NCI-H1105 treated with DMSO at 0.1 percent for 48 hours (cell line): ENCODE results near the gene USP21.
A peak's percentile ranks its signal among the peaks of the same experiment; 100 is the strongest.

Source experiments
- DNase-seq: peaks from one replicate; lab custom pipeline; 2025; lab: John Stamatoyannopoulos, UW

The USP21 gene

DNA sequence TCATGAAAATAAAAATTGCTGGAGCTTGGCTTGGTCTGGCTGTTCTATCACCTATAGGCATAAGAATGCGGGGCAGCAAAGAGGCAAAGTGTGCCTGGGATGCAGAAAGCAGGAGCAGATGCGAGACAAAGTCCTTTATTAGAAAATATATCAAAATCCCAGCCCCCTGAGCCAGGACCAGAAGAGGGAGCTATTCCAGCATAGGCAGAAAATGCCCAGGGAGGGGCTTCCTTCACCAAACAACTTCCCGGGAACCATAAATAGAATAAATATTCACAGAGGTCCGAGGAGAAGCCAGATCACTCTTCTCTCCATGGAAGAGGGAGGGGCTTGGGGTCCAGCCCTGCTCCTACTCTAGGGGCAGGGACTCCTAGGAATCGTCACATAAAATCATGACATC lies 11.9 kb downstream of the USP21 start:
- no peak for DNase-seq

DNA sequence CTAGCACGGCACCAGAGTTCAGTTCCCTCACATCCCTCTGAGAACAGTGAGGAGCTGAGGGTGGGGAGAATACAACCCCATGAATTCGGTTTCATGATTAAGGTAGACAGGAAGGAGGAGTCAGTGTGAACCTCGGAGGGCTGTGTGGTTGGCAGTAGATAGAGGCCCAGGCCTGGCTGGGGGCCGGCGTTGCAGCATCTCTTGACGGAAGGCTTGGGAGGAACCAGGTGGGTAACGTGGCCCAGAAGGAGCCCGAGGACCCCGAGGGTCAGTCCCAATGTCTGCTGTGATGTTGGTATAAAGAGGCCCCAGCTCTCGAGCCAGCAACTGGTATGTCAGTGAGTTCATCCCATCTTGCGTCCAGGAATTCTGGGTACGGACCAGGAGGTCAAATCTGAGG lies 12.4 kb downstream of the USP21 start:
- no peak for DNase-seq

DNA sequence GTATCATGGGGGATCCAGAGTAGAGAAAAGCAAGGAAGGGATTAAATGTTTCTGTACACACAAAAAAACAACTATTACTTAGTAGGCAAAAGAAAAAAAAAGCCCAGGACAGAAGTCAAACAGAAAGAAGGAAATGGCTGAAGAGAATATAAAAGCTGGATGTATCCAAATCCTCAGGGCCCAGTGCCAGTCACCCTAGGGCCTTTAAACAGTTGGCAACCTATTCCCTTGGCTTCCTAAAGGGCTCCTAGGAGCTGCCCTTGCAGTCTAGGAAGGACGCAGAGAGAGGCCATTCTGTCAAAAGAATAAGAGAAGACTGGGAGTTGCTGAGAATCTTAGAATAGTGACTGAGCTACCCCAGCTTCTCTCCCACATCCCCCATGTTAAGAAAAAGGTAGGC lies 13.0 kb downstream of the USP21 start:
- DNase-seq, result no peak

DNA sequence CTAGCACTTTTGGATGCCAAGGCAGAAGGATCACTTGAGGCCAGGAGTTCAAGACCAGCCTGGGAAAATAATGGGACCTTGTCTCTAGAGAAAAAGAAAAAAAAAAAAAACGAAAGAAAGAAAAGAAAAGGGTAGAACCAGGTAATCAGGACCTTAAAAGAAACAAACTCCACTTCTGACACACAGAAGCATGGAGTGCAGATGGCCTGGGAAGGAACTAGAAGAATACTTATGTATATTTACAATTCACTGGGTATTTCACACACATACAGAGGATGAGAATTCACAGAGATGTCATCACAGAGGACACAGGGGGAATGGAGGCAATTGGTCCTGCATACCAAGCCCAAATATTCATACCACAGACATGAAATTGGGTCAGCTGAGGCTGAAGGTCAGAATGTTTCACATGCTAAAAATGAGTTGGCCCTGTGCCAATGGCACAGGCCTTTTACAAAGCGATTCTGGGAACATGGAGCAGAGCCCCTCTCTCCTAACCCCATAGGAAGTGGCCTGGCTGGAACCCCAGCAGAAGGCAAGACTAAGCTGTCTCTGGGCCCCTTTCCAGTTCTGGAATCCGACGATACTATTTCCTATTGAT lies 13.6 kb downstream of the USP21 start:
- no peak for DNase-seq

DNA sequence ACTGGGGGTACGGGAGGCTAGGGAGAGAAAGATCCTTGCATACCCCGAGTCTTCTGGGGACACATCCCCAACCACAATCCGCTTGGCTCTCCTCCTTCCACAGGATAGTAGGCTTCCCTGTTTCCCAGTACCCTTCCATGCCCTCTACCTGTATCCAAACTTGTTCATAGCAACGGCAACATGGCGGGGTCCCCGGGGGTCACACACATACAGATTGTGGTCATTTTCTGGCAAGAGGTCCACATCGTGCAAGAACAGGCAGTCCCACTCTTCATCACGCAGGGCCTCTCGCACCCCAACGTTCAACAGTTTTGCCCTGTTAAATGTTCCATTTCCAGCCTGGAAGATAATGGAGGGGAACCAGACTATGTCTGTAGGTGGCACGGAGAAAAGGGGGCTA lies 14.4 kb downstream of the USP21 start:
- DNase-seq, result no peak

DNA sequence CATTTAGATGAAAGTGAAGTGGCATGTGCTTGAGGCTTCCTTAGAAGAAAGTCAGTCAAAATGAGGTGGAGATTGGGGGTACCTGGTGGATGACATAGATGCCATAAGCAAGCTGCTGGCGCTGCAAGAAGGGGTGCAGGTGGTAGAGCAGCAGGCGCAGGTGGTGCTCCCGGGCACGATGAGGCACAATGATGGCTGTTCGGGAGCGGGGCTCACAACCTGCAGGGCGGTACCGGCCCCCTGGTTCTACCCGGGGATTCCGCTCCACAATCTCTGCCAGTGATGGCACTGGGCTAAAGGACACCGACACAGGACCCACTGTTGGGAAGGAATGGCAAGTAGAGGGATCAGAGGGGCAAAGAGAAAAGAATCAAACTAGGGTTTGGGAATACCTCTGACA lies 15.6 kb downstream of the USP21 start:
- DNase-seq, result no peak

DNA sequence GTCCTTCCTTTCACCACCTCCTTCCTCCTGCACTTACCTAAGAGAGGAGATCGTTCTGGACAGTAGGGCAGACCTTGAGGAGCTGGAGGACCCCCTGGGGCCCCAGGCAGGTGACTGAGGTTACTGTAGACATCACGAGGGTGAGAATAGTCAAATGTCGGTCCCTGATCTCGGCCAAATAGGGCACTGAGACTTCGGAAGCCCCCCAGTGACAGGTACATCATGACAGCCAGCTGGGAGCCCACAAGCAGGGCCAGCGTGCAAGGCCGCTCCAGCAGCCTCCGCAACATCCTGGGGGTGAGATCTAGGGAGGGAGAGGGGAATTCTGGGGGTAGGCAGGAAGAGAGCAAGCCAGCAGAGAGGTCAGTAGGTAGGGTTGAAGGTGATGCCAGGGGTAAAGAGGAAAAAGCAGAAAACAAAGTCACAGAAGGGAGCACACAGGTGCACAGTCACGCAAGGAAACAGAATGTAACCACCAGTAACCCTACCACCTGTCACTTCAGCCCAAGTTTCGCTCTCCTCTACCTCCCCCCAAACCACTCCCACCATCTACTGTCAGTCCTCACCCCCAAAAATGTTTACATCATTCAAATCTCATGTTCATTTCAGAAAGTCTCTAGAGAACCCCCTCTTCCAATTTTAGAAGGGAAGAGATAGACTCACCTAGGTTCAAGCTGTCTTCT lies 16.6 kb downstream of the USP21 start:
- no peak for DNase-seq

DNA sequence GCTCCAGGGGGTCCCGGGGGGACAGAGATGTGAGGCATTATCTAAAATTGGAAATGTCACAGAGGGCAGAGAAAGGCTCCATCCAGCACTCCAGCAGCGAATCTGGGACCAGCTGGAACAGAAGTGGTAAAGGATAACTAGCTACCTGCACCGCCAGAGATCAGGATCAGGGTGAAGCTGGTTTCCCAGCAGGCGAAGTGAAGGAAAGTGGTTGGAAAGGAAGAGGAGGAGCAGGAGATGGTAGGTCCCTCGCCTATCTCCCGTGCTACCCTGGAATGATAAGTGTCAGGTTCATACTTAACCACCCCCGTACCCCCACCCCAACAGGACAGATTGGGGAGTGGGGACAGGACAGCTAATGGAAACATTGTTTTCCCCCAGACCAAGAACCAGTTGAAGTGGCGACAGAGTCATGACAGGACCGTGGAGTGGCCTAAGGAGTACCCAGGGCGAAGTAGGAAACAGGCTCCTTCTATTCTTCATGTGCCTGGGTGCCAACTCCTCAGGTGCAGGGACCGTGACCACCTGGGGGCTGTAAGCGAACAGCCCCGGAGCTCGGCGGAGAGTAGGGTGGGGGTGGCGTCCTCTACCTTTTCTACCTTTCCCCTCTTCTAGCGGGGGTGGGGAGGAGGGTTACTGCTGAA lies 17.3 kb downstream of the USP21 start:
- DNase-seq, result peak; percentile 30

DNA sequence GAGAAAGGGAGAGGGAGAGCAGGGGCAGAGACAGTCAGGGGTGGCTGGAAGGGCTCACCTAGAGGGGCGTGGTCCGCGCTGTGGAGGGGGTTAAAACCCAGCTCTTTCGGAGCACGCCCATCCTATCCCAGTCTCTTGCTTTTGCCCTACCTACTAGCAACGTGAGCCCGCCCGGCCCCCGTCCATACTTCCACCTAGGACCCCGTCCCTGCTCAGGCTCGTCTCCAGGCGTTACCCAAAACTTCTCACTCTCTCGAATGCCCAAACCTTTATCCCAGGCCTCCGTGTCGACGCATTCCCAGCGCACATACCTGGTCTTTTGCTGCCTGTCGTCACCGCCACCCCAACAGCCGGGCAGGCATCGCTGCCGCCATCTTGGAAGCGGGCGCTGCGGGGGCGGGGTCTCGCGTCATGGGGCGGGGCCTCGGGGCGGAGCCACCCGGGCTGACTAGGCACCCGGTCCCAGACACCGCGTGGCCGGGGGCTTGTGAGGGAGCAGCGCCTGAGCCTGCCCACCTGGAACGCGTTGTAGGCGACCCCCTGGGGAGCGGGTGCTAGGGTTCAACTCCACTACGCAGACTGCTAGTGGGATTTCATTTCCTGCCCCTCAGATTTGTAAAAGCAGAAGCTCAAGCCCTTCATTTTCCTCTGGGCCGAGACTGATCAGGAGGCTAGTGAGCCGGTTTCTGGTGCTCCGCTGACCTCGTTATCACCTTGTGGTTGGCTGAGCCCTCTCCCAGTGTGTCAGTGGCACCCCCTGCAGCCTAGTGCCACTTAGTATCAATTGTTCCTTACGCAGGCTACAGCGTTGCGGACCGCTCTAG lies 18.0 kb downstream of the USP21 start, which contains the start of gene B4GALT3:
Gene B4GALT3 (minus strand): TSS at position 396 of the 824 bp plus-strand sequence. CDS start 1,447 bp downstream, outside the sequence.
- DNase-seq, result peak; percentile 81

DNA sequence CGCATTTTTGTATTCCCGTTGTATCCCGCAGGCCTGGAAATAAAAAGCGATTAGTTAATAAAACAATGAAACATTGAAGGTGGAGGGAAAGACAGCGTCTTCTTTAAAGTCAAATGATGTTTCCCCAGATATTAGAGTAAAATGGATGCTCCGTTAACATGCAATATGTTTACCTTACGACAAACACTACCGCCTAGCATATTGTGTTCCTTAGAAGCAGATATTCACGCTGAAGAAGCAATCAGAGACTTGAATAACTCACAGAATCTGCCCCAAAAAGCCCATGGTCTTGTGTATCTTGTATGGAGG lies 18.6 kb downstream of the USP21 start:
- no peak for DNase-seq

DNA sequence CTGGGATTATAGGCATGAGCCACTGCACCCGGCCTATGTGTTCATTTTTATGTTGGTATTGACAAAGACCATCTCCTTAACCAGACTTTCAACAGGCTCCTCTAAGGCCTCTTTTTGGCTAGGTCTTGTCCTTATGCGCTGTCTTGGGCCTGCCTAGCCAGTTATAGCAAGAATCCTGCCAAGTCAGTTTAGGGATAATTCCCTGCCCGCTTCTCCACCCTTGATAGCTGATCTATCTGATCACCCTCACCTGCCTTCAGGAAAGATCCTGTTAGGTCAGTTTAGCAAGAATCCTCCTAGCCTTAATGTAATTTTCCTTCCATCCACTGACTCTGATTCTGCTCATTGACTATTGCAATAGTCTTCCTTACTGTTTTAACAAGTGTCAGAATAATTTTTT lies 20.4 kb downstream of the USP21 start:
- no peak for DNase-seq

DNA sequence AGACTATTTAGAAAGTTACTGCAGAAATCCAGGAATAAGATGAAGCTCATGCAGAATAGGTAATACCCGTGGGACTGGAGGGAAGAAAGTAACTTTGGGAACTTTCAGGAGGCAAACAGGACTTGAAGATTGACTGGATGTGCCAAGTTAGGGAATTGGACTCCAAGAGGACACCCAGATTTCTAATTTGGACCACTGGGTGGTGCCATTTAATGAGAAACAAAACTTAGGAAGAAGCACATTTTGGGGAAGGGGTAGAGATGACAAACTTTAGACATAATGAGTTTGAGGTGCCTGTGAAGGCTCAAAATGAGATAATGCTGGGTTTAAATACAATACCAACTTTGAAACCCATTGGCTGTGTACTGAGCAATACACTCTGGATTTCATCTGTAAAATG lies 21.3 kb downstream of the USP21 start:
- DNase-seq, result peak; percentile 2

DNA sequence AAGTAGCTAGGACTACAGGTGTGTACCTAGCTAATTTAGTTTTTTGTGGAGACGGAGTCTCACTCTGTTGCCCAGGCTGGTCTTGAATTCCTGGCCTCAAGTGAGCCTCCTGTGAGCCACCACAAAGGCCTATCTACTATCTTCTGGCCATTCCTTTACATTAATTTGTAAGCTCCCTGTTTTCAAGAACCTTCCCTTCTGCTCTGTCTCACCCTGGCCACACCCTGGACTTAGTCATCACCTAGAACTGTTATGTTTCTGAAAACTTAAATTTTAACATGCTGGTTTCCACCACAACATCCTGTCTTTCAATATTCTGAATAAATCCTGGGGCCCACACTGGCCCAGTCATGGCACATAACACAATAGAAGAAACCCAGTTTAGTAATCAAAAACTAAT lies 22.9 kb downstream of the USP21 start:
- DNase-seq, result no peak

DNA sequence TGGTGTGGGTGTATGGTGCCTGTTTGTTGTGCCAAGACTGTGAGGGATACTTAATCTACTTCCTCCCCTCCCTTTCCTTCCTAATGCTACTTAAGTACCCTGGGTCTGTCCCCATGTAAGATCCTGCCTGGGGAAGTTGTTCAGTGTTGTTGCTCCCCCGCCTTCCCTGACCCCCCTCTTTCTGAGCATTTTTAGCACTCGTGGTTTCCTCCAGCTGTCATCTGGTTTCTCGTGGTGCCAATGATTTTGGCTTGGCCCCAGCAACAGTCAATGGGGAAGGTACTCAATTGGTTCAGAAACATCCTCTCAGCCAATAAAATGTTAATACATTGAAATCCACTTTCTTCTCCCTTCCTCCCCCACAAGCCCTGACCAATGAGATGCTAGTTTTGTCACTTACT lies 26.0 kb downstream of the USP21 start:
- DNase-seq, result peak; percentile 7

DNA sequence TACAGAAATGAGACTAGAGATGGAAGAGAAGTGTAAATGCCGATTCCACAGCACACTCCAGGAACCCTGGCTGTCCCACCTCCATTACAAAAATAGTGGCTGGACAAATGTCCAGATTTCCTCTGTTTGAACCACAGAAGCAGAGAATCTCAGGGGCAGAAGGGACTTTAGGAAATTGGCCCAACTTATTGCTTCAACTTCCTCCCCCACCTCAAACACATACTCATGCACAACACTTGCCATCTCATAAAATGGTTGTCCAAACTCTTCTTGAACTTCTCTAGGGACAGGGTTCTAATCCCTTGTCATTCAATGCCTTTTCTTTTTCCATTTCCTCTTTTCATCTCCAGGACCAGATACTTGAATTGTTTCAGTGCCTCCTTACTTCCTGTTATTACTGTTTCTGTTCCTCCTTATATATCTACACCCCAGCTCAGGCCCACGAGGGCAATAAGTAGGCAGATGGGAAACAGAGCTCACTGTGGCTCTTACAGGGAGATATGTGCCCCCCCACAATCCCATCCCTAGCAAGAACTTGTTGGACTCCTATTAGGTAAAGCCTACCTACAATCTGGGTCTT lies 26.5 kb downstream of the USP21 start:
- DNase-seq, result no peak

DNA sequence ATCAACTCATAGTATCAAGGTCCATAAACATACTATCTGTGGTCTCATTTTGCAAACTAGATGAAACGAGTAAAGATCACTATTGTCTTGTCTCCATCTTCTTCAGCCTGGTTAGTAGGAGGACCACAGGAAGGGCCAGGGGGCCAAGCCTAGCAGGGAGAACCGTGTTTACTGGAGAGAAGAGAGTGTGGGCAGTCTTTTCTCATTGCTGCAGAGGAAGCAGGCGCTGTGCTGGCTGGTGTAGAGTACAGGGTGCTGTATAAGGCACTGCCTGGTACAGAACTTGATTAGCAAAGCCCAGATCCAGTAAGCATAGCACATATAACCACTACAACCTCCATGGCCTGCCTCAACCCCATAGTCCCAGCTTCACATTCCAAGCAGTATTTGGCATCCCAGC lies 28.0 kb downstream of the USP21 start:
- no peak for DNase-seq

DNA sequence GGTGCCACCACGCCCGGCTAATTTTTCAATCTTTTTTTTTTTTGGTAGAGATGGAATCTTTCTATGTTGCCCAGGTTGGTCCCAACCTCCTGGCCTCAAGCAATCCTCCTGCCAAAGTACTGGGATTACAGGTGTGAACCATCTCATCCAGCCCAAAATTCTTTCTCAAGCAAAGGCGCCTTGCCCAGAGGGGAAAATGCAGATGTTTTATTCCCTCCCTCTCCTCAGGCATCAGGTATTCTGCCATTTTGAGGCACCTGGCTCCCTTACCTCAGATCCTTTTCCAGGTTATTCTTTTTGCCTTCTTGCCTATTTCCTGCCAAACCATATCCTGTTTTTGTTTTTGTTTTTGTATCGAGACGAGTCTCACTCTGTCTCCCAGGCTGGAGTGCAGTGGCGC lies 29.1 kb downstream of the USP21 start:
- no peak for DNase-seq

DNA sequence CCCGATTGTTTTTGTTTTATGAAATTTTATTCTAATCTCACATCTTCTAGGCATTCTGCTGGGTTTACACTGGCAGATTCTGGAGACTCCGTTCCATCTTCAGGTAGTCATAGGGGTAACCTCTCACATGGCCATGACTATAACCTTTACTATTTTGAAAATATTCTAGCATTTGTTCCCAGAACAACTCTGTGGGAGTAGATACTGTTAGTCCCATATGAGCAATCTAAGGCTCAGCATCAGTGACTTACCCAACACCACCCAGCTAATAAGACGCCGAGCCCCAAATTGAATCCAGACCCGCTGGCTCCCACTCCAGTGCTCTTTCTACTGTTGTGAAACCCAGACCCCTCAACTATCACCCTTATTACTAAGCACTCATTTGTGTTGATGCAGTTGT lies 29.7 kb downstream of the USP21 start:
- no peak for DNase-seq

DNA sequence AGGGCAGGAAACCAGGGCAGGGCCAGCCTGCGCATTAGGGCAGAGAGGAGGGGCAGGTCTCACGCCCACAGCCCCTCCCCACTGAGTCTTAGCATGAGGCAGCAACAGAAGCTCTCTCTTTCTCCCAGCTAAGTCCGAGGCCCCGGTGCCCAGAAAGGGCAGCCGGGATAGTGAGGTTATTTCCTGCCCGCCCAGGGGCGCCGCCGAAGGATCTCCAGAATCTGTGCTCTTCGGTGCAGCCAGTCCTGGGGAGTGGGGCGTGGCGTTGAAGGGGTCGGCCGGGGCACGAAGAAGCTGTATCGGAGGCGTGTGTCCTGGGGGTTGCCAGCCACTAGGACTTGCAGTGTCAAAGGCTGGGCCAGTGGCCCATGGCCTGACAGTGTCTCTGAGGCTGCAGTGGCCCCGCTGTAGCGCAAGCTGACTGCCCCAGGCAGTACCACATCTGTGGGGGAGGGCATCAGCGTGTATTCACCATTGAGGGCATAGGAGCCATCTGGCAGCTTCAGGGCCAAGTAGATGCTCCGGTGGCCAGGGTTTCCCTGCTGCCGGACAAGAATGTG lies 31.7 kb downstream of the USP21 start:
- DNase-seq, result no peak

DNA sequence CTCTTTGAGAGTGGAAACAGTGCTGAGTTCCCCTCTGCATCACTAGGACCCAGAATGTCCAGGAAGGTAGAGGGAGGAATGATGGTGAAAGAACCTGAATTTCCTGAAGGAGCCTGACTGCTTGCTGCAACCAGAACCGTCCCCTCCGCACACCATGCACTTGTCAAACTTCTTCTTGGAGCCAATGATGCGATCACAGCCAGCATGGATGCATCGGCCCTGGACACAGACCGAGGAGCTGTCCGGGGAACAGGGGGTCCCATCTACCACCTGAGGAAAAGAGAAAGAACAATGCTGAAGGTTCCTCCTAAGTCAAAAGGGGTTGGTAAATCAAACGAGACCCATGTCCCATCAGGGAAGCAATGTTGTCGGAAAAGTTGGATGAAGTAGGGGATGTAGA lies 32.7 kb downstream of the USP21 start:
- DNase-seq, result no peak

DNA sequence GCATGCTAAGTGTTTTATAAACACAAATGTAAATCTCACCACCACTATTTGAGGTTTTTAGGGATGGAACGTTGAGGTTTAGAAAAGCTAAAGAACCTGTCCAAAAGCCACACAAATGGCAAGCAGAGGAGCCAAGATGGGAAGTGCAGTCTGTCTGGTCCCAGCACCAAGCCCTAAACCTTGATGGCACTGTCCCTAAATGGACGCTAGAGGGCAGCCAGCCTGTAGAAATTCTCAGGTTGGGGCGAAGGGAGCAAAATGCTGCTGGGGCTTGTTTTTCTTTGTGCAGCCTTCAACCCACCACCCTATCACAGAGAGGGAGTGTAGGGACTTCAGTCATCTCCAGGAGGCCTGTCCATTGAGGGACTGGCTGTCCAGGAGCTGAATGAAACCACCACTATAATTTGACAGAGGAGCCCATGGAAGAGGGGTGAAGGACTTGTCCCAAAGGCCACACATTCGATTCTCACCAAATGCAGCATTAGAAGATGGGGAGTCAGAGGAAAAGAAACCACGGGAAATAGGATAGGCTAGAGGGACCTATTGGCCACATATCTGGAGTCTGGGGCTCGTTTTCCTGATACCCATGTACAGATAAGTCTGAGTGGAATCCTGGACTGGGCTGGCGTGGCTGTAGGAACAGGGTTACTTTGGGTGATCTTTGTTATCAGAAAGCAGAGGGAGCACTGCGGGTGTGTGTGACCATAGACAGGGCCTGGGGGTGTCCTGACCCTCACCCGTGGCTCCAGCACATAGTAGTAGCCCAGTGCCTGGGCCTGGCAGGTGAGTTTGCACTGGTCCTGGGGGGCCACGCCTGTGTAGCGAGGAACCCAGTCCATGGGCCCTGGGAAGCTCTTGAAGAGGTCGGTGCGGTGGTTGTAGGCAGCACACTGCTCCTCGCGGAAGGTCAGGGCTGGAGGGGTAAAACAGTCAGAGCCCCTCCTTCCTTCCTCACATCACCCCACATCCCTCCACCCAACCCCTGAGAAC lies 33.5 kb downstream of the USP21 start:
- peak; percentile 79 for DNase-seq
